T-helper 17 cell (primary cell): Measurements from ENCODE around the gene PIGR. TPM values are rescaled to one million over a fixed set of nuclear protein-coding genes. Genes with fewer than 3 reads are reported as not detected.

Source experiments
- ATAC-seq: fragments of 150-1000 bp; cut with Tn5 transposase; 2 replicates; pipeline ENCODE4 v1.10.0; 2021; ENCODE audit warnings: mild to moderate bottlenecking, moderate library complexity
- DNase-seq, 3 donors: peaks; one replicate each; pipeline versions ENCODE4 v3.0.0 to v3.0.0-alpha.2; 2020 to 2021
- H3K9me3 ChIP-seq: one replicate; pipeline ENCODE4 v1.7.0; 2013; ENCODE audit warnings: low read length, mild to moderate bottlenecking; ENCODE audit not compliant: control insufficient read depth, poor library complexity, severe bottlenecking
- H3K27ac Mint-ChIP-seq: one replicate; pipeline ENCODE4 v1.8.0; 2022; ENCODE audit warnings: mild to moderate bottlenecking, moderate library complexity, mixed read lengths
- H3K27me3 Mint-ChIP-seq: one replicate; pipeline ENCODE4 v1.8.0; 2022; ENCODE audit warnings: mixed read lengths
- H3K36me3 Mint-ChIP-seq: one replicate; pipeline ENCODE4 v1.8.0; 2022; ENCODE audit warnings: low read depth, mixed read lengths
- H3K4me1 Mint-ChIP-seq: one replicate; pipeline ENCODE4 v1.8.0; 2022; ENCODE audit warnings: mild to moderate bottlenecking, mixed read lengths
- H3K4me3 Mint-ChIP-seq: one replicate; pipeline ENCODE4 v1.8.0; 2022; ENCODE audit warnings: mild to moderate bottlenecking, moderate library complexity, mixed read lengths
- total RNA-seq, 4 donors: library from RNA in 2 of 4; stranded (reverse) in 2 of 4; gene quantifications; one replicate each; pipeline ENCODE4 v1.2.3 and lab custom pipeline; 2022 to 2026

PIGR gene
- total RNA-seq, 2 donors from 2014 or later, result not detected

GRCh38 chr1:206882555-206882954, 63.7 kb downstream of the PIGR start:
- no peaks in the 10 kb centered on the region for H3K4me1 Mint-ChIP-seq
- no peak for ATAC-seq
- no peak overlapping the region for H3K27ac Mint-ChIP-seq

GRCh38 chr1:206880314-206880713, 66.0 kb downstream of the PIGR start:
- ATAC-seq (no peak), DNase-seq (no peak)
- H3K4me1 Mint-ChIP-seq, result no peaks in the 10 kb centered on the region
- H3K4me3 Mint-ChIP-seq, result no peak overlapping the region
- peaks cover 11% of the 10 kb centered on the region for H3K27me3 Mint-ChIP-seq
- peaks cover 2% of the 10 kb centered on the region for H3K36me3 Mint-ChIP-seq
- H3K27ac Mint-ChIP-seq, result no peak overlapping the region
- H3K9me3 ChIP-seq, result peaks cover 5% of the 10 kb centered on the region

More at GRCh38 chr1:206882555-206882954, 63.7 kb downstream of the PIGR start:
- Mint-ChIP-seq H3K27me3 (peaks cover 18% of the 10 kb centered on the region), H3K4me3 (no peak overlapping the region), H3K36me3 (peaks cover 3% of the 10 kb centered on the region)
- H3K9me3 ChIP-seq, result peaks cover 5% of the 10 kb centered on the region
- DNase-seq, result no peak

Other genes with a start within 250 kb of the PIGR start
- gene IL19, start 175.7 kb downstream of the PIGR start, total RNA-seq, result not detected
- gene IL10, start 174.0 kb downstream of the PIGR start, total RNA-seq, result under 1 TPM; 0.20 to 0.76 TPM
- not detected for gene IL20, start 80.8 kb downstream of the PIGR start, total RNA-seq
- not detected for gene IL24, start 49.0 kb downstream of the PIGR start, total RNA-seq
- 100 to 1,000 TPM; 206 to 249 TPM for gene FCMR, start 24.5 kb downstream of the PIGR start, total RNA-seq
- gene FCAMR, start 24.0 kb upstream of the PIGR start, total RNA-seq, result not detected
- gene C1orf116, start 86.3 kb upstream of the PIGR start, total RNA-seq, result 1 to 10 TPM in 1 of 2 donors, under 1 TPM in 1; 0.22 to 2.7 TPM
- gene YOD1, start 104.7 kb upstream of the PIGR start, total RNA-seq, result 10 to 100 TPM in 1 of 2 donors, 1 to 10 TPM in 1; 8.3 to 14.4 TPM
- gene PFKFB2, start 106.8 kb upstream of the PIGR start, total RNA-seq, result 1 to 10 TPM; 1.7 to 2.0 TPM
- gene C4BPB, start 142.4 kb upstream of the PIGR start, total RNA-seq, result under 1 TPM in 1 of 2 donors, not detected in 1; 0.27 TPM
- under 1 TPM in 1 of 2 donors, not detected in 1; 0.12 TPM for gene C4BPA, start 157.8 kb upstream of the PIGR start, total RNA-seq